Daoy (cell line): ENCODE results near the gene CAPS2. TPM values are rescaled to one million over a fixed set of nuclear protein-coding genes. Genes with fewer than 3 reads are reported as not detected.

ENCODE experiments used
- DNase-seq: peaks from one replicate; pipeline ENCODE4 v3.0.0-alpha.2; 2015; ENCODE audit warnings: low read depth
- total RNA-seq: library from RNA; depleted of rRNA; stranded (reverse); fragments of >200 nt; shearing (Covaris generic); gene quantifications from 2 replicates; pipeline ENCODE4 v1.2.3, GENCODE V29; 2014; rRNA removed

The CAPS2 gene
- 1.3 and 3.5 TPM in 2 replicates for total RNA-seq

- DNase-seq: peak; percentile 89
These were observed at the start of gene CAPS2 for GRCh38 chr12:75329918-75330826. TSS of gene CAPS2 (minus strand) at chr12:75330324. CDS start at chr12:75326498, 3,826 bp downstream.

GRCh38 chr12:75378354-75378753 is 48.2 kb upstream of the CAPS2 start:
- no peak for DNase-seq

- no peak for DNase-seq
These were observed 44.8 kb upstream of the CAPS2 start for GRCh38 chr12:75374971-75375370.

GRCh38 chr12:75366629-75367028 is 36.5 kb upstream of the CAPS2 start:
- no peak for DNase-seq

GRCh38 chr12:75364919-75365318 is 34.8 kb upstream of the CAPS2 start:
- no peak for DNase-seq

- DNase-seq: no peak
These were observed 31.3 kb upstream of the CAPS2 start for GRCh38 chr12:75361408-75361807.

- no peak for DNase-seq
These were observed 30.8 kb upstream of the CAPS2 start for GRCh38 chr12:75360920-75361319.

GRCh38 chr12:75354011-75354410 is 23.9 kb upstream of the CAPS2 start:
- DNase-seq: no peak

- no peak for DNase-seq
These were observed 20.3 kb upstream of the CAPS2 start for GRCh38 chr12:75350413-75350812.

GRCh38 chr12:75349946-75350345 is 19.8 kb upstream of the CAPS2 start:
- no peak for DNase-seq

GRCh38 chr12:75346215-75346614 is 16.1 kb upstream of the CAPS2 start:
- DNase-seq: peak; percentile 12

- no peak for DNase-seq
These were observed 15.4 kb upstream of the CAPS2 start for GRCh38 chr12:75345531-75345930.

GRCh38 chr12:75341873-75342272 is 11.7 kb upstream of the CAPS2 start:
- peak; percentile 13 for DNase-seq

- no peak for DNase-seq
These were observed 7.8 kb upstream of the CAPS2 start for GRCh38 chr12:75337905-75338304.

- peak; percentile 91 for DNase-seq
These were observed 4.4 kb upstream of the CAPS2 start, which contains the start of gene GLIPR1L1 for GRCh38 chr12:75334384-75335030. TSS of gene GLIPR1L1 (plus strand) at chr12:75334670. CDS start at chr12:75334729, 59 bp downstream.

- no peak for DNase-seq
These were observed 2.5 kb downstream of the CAPS2 start for GRCh38 chr12:75327642-75328041.

- no peak for DNase-seq
These were observed 6.5 kb downstream of the CAPS2 start for GRCh38 chr12:75323663-75324062.

- no peak for DNase-seq
These were observed 7.7 kb downstream of the CAPS2 start for GRCh38 chr12:75322464-75322863.

- DNase-seq: no peak
These were observed 12.3 kb downstream of the CAPS2 start for GRCh38 chr12:75317784-75318183.

GRCh38 chr12:75315518-75315917 is 14.6 kb downstream of the CAPS2 start:
- peak; percentile 37 for DNase-seq

- DNase-seq: no peak
These were observed 18.8 kb downstream of the CAPS2 start for GRCh38 chr12:75311369-75311768.

- DNase-seq: no peak
These were observed 21.8 kb downstream of the CAPS2 start for GRCh38 chr12:75308279-75308678.
